Measurements from ENCODE around the gene SNTB2.
"Not testable (repeated sequence)": the region's sequence is repeated elsewhere in the genome, so short reads cannot be mapped to it uniquely, and the experiment has no call there.

The SNTB2 gene

DNA sequence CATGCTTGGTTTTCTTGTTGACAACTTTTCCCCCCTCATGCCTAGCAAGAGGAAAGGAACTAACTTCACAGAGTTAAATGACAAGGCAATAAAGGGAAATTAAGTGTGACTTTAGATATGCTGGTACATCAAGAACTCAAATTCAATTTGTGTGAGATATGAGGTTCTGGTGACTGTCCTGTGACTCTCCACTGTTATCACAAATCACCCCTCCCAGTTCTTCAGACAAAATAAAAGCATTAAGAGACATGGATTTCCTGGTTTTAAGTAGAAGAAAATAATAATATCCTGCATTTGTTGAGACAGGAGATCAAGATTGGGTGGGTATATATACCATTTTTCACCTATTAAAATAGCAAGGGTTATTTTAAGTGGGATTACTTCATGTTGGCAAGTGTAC is 46.2 kb downstream of the SNTB2 start:
- in situ Hi-C loops (cut with HindIII; ENCODE audit: low sequenced_read_pairs) = no loop called here

DNA sequence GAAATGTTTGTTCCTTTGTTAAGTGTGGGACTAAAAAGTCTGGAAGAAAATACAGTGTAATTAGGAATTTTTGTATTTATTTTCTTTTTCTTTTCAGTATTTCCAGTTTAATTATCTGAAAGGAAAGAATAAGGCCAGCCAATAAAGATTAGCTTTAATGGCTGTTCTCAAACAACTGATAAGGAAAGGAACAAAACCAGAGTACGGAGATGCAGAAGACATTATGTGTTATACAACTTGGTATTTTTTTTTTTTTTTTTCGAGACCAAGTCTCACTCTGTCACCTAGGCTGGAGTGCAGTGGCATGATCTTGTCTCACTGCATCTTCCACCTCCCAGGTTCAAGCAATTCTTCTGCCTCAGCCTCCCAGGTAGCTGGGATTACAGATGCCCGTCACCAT is 47.5 kb downstream of the SNTB2 start:
- in situ Hi-C loops (cut with HindIII; ENCODE audit: low sequenced_read_pairs) = no loop called here

DNA sequence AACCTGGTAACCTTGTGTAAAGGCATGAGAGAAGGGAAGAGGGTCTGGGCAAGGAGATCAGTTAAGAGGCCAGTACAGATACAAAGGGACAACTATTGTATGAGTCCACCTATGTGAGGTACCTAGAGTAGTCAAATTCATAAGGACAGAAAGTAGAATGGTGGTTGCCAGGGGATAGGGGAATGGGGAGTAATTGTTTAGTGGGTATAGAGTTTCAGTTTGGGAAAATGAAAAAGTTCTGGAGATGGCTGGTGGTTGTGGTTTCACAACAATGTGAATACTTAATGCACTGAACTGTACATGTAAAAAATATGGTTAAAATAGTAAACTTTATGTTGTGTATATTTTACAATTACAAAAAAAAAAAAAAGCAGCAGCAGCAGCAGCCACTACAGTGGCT is 49.4 kb downstream of the SNTB2 start:
- in situ Hi-C loops (cut with HindIII; ENCODE audit: low sequenced_read_pairs) = no loop called here

- in situ Hi-C loops (cut with HindIII; ENCODE audit: low sequenced_read_pairs) = no loop called here
These were observed 50.3 kb downstream of the SNTB2 start for GRCh38 chr16:69237296-69237695.

- in situ Hi-C loops (cut with HindIII; ENCODE audit: low sequenced_read_pairs) = no loop called here
These were observed 52.9 kb downstream of the SNTB2 start for GRCh38 chr16:69239851-69240250.

DNA sequence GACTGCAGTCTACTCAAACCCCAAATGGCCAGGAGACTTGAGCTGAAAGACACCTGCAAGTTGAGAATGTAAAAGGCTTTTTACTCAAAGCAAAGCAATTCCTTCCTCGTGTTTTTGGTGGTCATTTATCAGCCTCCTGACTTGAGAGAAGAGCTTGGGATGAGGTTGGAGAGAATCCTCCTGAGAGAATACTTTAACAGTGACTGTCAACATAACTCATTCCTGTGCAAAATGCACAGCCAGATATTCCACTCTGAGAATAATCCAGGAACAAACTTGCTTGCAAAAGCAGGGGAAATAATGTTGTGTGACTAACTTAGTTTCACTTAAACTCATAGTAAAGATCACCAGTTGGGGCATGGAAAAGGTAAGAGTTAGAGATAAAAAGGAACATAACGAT is 53.4 kb downstream of the SNTB2 start:
- in situ Hi-C loops (cut with HindIII; ENCODE audit: low sequenced_read_pairs) = no loop called here

DNA sequence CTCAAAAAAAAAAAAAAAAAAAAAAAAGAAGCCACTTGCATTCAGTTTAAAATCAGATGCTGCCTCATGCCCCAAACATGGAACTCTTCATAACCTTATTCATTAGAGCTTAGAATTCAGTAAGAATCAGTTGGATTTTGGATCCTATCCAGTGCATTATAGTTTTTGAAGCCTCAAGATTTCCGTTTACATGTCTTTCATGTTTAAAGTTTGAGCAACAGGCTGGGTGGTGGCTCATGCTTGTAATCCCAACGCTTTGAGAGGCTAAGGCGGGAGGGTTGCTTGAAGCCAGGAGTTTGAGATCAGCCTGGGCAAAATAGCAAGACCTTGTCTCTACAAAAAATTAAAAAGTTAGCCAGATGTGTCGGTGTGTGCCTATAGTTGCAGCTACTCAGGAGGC is 55.0 kb downstream of the SNTB2 start:
- in situ Hi-C loops (cut with HindIII; ENCODE audit: low sequenced_read_pairs) = no loop called here

DNA sequence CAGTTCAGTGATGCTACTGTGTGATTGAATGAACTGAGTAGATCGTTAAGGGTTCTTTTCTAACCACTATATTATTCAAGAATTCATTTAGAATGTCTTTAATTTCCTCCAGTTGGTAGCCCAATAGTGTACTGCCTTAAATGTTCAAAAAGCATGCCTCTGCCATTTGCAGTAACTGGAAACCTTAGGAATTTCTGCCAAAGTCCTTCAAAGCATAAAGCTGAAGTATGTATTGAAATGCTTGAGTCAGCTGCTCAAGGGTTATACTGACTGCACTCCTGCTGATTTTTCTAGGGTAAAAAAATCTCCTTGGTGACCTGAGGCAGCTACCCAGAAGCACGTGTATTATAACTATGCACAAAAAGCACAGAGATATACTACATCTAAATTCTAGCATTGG is 56.5 kb downstream of the SNTB2 start:
- in situ Hi-C loops (cut with HindIII; ENCODE audit: low sequenced_read_pairs) = no loop called here

- in situ Hi-C loops (cut with HindIII; ENCODE audit: low sequenced_read_pairs) = no loop called here
These were observed 57.4 kb downstream of the SNTB2 start for GRCh38 chr16:69244336-69244735.

DNA sequence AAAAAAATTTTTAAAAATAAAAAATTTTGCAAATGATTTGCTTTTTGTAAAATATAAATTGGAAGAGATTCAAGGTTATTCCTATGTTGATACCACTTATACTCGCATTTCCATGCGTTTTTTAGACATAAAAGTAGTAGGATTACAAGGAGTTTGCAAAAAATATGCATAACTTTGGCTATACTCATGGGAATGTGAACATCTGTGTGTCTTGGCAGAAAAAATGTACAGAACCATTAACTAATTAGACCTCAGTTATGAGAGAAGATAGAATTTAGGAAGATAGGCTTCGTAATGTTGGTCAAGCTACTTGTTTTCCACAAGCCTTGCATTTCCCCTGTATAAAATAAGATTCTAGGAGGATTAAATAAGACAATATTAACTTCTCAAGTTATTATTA is 63.1 kb downstream of the SNTB2 start:
- in situ Hi-C loops (cut with HindIII; ENCODE audit: low sequenced_read_pairs) = no loop called here

DNA sequence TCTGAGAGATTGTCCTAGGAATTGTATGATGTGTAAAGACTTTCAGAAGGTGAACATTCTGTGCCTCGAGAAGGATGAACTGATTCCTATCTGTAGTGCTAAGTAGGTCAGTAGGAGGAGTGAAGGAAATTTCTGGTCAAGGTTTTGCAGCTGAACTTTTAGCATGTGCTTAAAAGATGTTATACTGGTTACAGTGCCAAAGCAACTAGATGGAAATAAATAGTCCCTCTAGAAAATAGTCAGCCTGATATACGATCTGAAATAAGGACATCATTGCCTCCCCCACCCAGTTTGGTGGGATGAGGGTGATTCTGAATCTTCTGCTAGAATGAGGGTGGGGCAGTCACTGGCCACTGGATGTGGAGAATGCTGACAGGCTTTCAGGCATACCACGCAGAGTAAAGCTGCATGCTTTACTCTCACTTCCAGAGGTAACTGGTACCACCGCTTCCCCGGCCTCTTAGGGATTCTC is 66.9 kb downstream of the SNTB2 start:
- in situ Hi-C loops (cut with HindIII; ENCODE audit: low sequenced_read_pairs) = no loop called here

- in situ Hi-C loops (cut with HindIII; ENCODE audit: low sequenced_read_pairs) = not testable (repeated sequence)
These were observed 72.4 kb downstream of the SNTB2 start for GRCh38 chr16:69259428-69259764.

DNA sequence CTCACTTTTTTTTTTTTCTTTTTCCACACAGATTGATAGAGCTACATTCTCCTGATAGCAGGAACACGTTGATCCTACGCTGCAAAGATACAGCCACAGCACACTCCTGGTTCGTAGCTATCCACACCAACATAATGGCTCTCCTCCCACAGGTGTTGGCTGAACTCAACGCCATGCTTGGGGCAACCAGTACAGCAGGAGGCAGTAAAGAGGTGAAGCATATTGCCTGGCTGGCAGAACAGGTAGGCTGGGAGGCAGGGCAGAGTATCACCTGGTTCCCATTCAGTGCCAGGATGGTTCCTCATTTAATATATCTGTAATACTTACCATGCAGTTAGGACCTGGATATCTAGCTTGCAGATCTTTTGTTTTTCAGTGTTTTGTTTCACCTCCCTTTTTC is 73.1 kb downstream of the SNTB2 start:
- in situ Hi-C loops (cut with HindIII; ENCODE audit: low sequenced_read_pairs) = no loop called here

- in situ Hi-C loops (cut with HindIII; ENCODE audit: low sequenced_read_pairs) = no loop called here
These were observed 73.5 kb downstream of the SNTB2 start for GRCh38 chr16:69260506-69260905.

DNA sequence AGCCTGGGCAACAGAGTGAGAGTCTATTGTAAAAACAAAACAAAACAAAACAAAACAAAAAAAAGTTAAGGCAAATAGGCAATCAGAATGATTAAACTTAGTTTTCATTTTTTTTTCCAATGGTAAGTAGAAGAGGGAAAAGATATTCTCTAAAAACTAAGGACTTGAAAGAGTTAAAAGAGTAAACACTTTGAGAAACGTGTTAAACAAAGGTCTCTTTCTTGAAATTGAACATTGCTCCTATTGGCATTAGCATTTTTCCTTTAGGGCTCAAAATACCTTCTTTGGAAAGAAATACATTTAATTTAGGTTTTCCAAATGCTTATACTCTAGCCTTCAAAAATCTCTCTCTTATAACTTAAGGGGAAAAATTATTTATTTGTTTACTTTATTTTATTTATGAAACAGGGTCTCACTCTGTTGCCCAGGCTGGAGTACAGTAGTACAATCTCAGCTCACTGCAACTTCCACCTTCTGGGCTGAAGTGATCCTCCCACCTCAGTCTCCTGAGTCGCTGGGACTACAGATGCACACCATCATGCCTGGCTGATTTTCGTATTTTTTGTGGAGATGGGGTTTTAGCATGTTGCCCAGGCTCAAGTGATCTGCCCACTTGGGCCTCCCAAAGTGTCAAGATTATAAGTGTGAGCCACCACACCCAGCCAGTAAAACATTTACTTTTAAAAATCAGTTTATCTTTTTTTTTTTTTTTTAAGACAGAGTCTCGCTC is 79.5 kb downstream of the SNTB2 start:
- in situ Hi-C loops (cut with HindIII; ENCODE audit: low sequenced_read_pairs) = no loop called here

DNA sequence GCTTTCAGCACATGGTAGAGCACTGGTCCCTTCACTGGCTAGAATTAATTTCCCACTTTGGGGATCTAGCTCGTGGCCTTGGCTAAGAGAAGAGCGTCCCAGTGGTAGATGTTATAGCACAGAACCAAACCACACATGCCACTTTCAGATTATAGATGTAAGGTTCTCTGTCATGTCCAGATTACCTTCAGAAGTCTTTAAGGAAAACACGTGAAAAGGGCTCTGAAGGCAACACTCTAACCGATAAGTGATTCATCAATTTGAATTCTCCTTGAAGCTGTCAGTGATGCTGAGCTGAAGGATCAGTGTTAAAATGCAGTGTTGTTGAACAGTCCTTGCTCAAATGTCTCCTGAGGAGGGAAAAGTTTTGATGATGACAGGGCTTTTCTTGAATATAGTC is 80.7 kb downstream of the SNTB2 start:
- in situ Hi-C loops (cut with HindIII; ENCODE audit: low sequenced_read_pairs) = no loop called here

DNA sequence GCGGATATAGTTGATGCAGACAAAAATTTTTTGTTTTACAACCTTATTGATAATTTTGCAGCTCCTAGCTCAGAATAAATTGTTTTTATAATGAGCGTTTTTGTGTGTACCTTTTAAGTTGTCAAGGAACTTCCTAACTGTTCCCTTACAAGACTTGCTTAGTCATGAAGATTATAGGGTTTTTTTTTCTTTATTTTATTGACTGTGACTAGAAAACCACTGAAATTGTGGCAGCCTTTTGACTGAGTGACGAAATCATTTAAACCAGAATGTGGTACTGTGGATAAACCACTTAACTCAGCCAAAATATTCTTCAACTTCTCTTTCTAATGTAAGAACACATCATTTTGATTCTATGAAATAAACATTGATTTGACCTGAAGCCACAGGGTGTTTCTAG is 83.4 kb downstream of the SNTB2 start:
- in situ Hi-C loops (cut with HindIII; ENCODE audit: low sequenced_read_pairs) = no loop called here

GRCh38 chr16:69270831-69271230 is 83.9 kb downstream of the SNTB2 start:
- in situ Hi-C loops (cut with HindIII; ENCODE audit: low sequenced_read_pairs) = no loop called here

GRCh38 chr16:69273009-69273408 is 86.0 kb downstream of the SNTB2 start:
- in situ Hi-C loops (cut with HindIII; ENCODE audit: low sequenced_read_pairs) = no loop called here

DNA sequence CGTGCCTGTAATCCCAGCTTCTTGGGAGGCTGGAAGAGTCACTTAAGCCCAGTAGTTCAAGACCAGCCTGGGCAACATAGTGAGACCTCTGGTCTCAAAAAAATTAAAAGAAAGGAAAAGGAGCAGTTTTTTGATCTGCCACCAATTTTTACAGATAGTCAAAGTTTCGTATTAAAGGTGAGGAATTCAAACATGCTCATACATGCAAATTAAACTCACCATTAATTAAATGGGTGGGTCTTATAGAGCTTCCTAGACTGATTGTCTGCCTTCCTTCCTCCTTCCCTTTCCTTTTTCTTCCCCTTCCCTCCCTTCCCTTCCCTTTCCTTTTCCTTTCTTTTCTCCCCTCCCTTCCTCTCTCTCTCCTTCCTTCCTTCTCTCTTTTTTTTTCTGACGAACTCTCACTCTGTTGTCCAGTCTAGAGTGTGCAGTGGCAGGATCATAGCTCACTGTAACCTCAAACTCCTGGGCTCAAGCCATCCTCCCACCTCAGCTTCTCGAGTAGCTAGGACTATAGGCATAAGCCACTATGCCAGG is 87.8 kb downstream of the SNTB2 start:
- in situ Hi-C loops (cut with HindIII; ENCODE audit: low sequenced_read_pairs) = no loop called here

- in situ Hi-C loops (cut with HindIII; ENCODE audit: low sequenced_read_pairs) = no loop called here
These were observed 89.5 kb downstream of the SNTB2 start for GRCh38 chr16:69276148-69277115.

- in situ Hi-C loops (cut with HindIII; ENCODE audit: low sequenced_read_pairs) = no loop called here
These were observed 90.4 kb downstream of the SNTB2 start for GRCh38 chr16:69277413-69277812.
